B cell (primary cell): ENCODE data around the gene ITPK1.

Experiments used
- CTCF ChIP-seq: fragments of 200-600 bp; IDR thresholded peaks from one replicate; pipeline ENCODE4 v1.8.0; 2022; ENCODE audit warnings: antibody characterized with exemption, mild to moderate bottlenecking
- EZH2 ChIP-seq: IDR thresholded peaks from 2 replicates; pipeline ENCODE4 v1.6.1; 2012; ENCODE audit warnings: borderline replicate concordance, low read depth, mild to moderate bottlenecking, moderate library complexity, low read length; ENCODE audit not compliant: insufficient read depth, poor library complexity, severe bottlenecking

- TF ChIP-seq CTCF, result no peak
- no peak for TF ChIP-seq EZH2
Observed at GRCh38 chr14:92973798-92974372, 141.8 kb downstream of the ITPK1 start.
